Fibroblast of lung (primary cell): ENCODE measurements around the gene SNRNP200. TPM values are rescaled to one million over a fixed set of nuclear protein-coding genes. Genes with fewer than 3 reads are reported as not detected.

ENCODE experiments used
- DNase-seq, 2 donors: peaks; one replicate each; pipeline versions ENCODE4 v3.0.0 to v3.0.0-alpha.2; 2010; ENCODE audit warnings: low read depth in 2 of 2
- H2AFZ ChIP-seq: 2 replicates; pipeline ENCODE4 v1.5.1; 2012; ENCODE audit warnings: low read length, control low read depth, inconsistent platforms
- H3K27ac ChIP-seq: 2 replicates; pipeline ENCODE4 v1.5.1; 2011; ENCODE audit warnings: low read length, control low read depth; ENCODE audit not compliant: insufficient read depth
- H3K27me3 ChIP-seq: 2 replicates; pipeline ENCODE4 v1.5.1; 2011; ENCODE audit warnings: mild to moderate bottlenecking, low read length; ENCODE audit not compliant: control insufficient read depth, insufficient read depth
- H3K36me3 ChIP-seq: 2 replicates; pipeline ENCODE4 v1.5.1; 2011; ENCODE audit warnings: low read length; ENCODE audit not compliant: control insufficient read depth, insufficient read depth
- H3K4me1 ChIP-seq: 2 replicates; pipeline ENCODE4 v1.5.1; 2011; ENCODE audit warnings: low read length; ENCODE audit not compliant: control insufficient read depth, insufficient read depth; ENCODE audit errors: extremely low read depth
- H3K4me2 ChIP-seq: 2 replicates; pipeline ENCODE4 v1.5.1; 2011; ENCODE audit warnings: low read length, control low read depth; ENCODE audit not compliant: insufficient read depth; ENCODE audit errors: extremely low read depth
- H3K4me3 ChIP-seq, 4 experiments: fragments of 200-600 bp in 1 of 4; sonication (generic) in 1 of 4; replicated peaks in 1 of 4; 2 replicates each; pipeline ENCODE4 v1.5.1; 2011 to 2016; ENCODE audit warnings: low read length in 4 of 4, low read depth in 3 of 4, mild to moderate bottlenecking in 3 of 4, control low read depth in 2 of 4, inconsistent platforms in 1 of 4, mixed read lengths in 1 of 4; ENCODE audit not compliant: insufficient read depth in 1 of 4; ENCODE audit errors: control extremely low read depth in 1 of 4
- H3K79me2 ChIP-seq: 2 replicates; pipeline ENCODE4 v1.5.1; 2012; ENCODE audit warnings: mild to moderate bottlenecking, low read length, inconsistent platforms; ENCODE audit not compliant: control insufficient read depth, insufficient read depth
- H3K9ac ChIP-seq: 2 replicates; pipeline ENCODE4 v1.5.1; 2011; ENCODE audit warnings: mild to moderate bottlenecking, low read length, control low read depth; ENCODE audit not compliant: insufficient read depth
- H3K9me3 ChIP-seq: 2 replicates; pipeline ENCODE4 v1.5.1; 2012; ENCODE audit warnings: low read depth, low read length; ENCODE audit not compliant: control insufficient read depth, insufficient read depth
- H4K20me1 ChIP-seq: 2 replicates; pipeline ENCODE4 v1.5.1; 2011; ENCODE audit warnings: low read length; ENCODE audit not compliant: control insufficient read depth, insufficient read depth; ENCODE audit errors: extremely low read depth
- EZH2 ChIP-seq: IDR thresholded peaks from 2 replicates; pipeline ENCODE4 v1.5.1; 2012; ENCODE audit warnings: low read length, control low read depth, mild to moderate bottlenecking; ENCODE audit errors: missing control alignments
- polyA plus RNA-seq, 2 donors: library from polyadenylated mRNA; depleted of rRNA in 1 of 2; stranded (reverse) in 1 of 2; unstranded in 1 of 2; fragments of >200 nt; gene quantifications; 2 replicates each; pipeline ENCODE4 v1.2.1, GENCODE V29; 2011 to 2012; ENCODE audit warnings: missing spikeins in 1 of 2
- total RNA-seq: library from RNA; depleted of rRNA; stranded (reverse); fragments of >200 nt; gene quantifications from 2 replicates; pipeline ENCODE4 v1.2.1, GENCODE V29; 2014
- TF ChIP-seq, protein P1 (sequence below), 2 donors: IDR thresholded peaks in 1 of 2; conservative IDR thresholded peaks in 1 of 2; 1 replicate in 1 of 2; 2 replicates in 1 of 2; pipeline ENCODE4 v1.5.1; 2011 to 2012; ENCODE audit warnings: low read length in 2 of 2, control low read depth in 1 of 2, inconsistent platforms in 1 of 2, low read depth in 1 of 2, mild to moderate bottlenecking in 1 of 2

The SNRNP200 gene
- total and polyA plus RNA-seq, 2 donors (not counting 1 experiment from before 2014, with no cell fraction given) = 49.4 to 65.0 TPM

GRCh38 chr2:96291751-96292150 lies 13.6 kb downstream of the SNRNP200 start:
- no peak overlapping the region for H3K4me2 ChIP-seq
- DNase-seq = no peak
- H3K27me3 ChIP-seq = no peaks in the 10 kb centered on the region
- no peak overlapping the region for H3K27ac ChIP-seq
- no peaks in the 10 kb centered on the region for H3K79me2 ChIP-seq
- no peak for TF ChIP-seq EZH2
- TF ChIP-seq, protein P1, sequence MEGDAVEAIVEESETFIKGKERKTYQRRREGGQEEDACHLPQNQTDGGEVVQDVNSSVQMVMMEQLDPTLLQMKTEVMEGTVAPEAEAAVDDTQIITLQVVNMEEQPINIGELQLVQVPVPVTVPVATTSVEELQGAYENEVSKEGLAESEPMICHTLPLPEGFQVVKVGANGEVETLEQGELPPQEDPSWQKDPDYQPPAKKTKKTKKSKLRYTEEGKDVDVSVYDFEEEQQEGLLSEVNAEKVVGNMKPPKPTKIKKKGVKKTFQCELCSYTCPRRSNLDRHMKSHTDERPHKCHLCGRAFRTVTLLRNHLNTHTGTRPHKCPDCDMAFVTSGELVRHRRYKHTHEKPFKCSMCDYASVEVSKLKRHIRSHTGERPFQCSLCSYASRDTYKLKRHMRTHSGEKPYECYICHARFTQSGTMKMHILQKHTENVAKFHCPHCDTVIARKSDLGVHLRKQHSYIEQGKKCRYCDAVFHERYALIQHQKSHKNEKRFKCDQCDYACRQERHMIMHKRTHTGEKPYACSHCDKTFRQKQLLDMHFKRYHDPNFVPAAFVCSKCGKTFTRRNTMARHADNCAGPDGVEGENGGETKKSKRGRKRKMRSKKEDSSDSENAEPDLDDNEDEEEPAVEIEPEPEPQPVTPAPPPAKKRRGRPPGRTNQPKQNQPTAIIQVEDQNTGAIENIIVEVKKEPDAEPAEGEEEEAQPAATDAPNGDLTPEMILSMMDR (conservative IDR thresholded peaks at IDR 0.05 in 1 of 2, IDR thresholded peaks at IDR 0.05 in 1 of 2; ENCODE audit: low read depth in 1 of 2, low read length in 2 of 2) = no peak
- peaks cover 45% of the 10 kb centered on the region for H3K36me3 ChIP-seq
- no peaks in the 10 kb centered on the region for H4K20me1 ChIP-seq
- no peak overlapping the region for H2AFZ ChIP-seq
- no peak overlapping the region for H3K9ac ChIP-seq
- no peak overlapping the region for H3K4me3 ChIP-seq
- H3K4me1 ChIP-seq = no peaks in the 10 kb centered on the region
- H3K9me3 ChIP-seq = no peaks in the 10 kb centered on the region

GRCh38 chr2:96287273-96287856 lies 18.0 kb downstream of the SNRNP200 start:
- no peak overlapping the region for H3K27ac ChIP-seq
- no peak overlapping the region for H3K9ac ChIP-seq
- H3K36me3 ChIP-seq = peaks cover 50% of the 10 kb centered on the region
- TF ChIP-seq EZH2 = no peak
- TF ChIP-seq, protein P1 (conservative IDR thresholded peaks at IDR 0.05 in 1 of 2, IDR thresholded peaks at IDR 0.05 in 1 of 2; ENCODE audit: low read depth in 1 of 2, low read length in 2 of 2) = no peak
- DNase-seq = no peak
- H3K9me3 ChIP-seq = no peaks in the 10 kb centered on the region
- H3K27me3 ChIP-seq = no peaks in the 10 kb centered on the region
- H4K20me1 ChIP-seq = no peaks in the 10 kb centered on the region
- no peaks in the 10 kb centered on the region for H3K79me2 ChIP-seq
- H2AFZ ChIP-seq = no peak overlapping the region
- no peak overlapping the region for H3K4me2 ChIP-seq
- no peak overlapping the region for H3K4me3 ChIP-seq
- no peaks in the 10 kb centered on the region for H3K4me1 ChIP-seq

DNA sequence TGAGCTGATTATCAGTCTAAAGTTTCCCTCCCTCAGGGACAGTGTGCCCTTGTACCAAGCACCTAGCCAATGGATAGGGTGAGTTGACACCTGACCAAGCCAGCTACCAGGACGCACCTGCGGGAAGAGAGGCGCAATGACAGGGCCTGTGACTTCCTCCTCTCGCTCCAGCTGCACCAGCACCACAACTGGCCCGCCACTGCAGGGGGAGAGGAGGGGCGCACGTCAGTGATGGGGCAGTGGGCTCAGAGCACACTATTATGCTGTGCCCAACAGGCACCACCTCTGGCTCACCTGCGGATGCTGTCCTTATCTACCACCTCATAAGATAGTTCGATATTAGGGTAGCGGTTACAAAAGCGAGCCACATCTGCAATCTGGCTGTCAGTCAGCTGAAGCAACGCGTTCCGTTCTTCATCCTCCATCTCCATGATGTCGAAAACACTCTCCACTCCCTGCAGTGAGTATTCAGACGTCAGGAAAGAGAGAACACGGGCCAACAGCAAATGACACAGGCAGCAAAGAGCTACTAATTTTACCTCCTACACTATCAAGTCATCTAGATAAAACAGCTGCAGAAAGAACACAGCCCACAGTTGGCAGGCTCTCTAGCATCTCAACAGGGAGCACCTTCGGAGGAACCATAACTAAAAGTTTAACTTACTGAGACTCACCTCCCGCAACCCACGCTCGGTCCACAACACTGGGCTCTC lies 28.4 kb downstream of the SNRNP200 start:
- Histone ChIP-seq H4K20me1 (no peaks in the 10 kb centered on the region), H3K27ac (no peak overlapping the region), H2AFZ (no peak overlapping the region), H3K4me1 (no peaks in the 10 kb centered on the region), H3K4me3 (no peak overlapping the region), H3K9ac (no peak overlapping the region), H3K36me3 (peaks cover 23% of the 10 kb centered on the region), H3K9me3 (no peaks in the 10 kb centered on the region), H3K4me2 (no peak overlapping the region), H3K27me3 (no peaks in the 10 kb centered on the region), H3K79me2 (no peaks in the 10 kb centered on the region)
- DNase-seq = no peak
- no peak for TF ChIP-seq EZH2
- TF ChIP-seq, protein P1 (conservative IDR thresholded peaks at IDR 0.05 in 1 of 2, IDR thresholded peaks at IDR 0.05 in 1 of 2; ENCODE audit: low read depth in 1 of 2, low read length in 2 of 2) = no peak
